Effector memory CD8-positive, alpha-beta T cell (primary cell): Measurements from ENCODE around the gene NUTM2F.
A peak's percentile ranks its signal among the peaks of the same experiment; 100 is the strongest.
"Not testable (repeated sequence)": the region's sequence is repeated elsewhere in the genome, so short reads cannot be mapped to it uniquely, and the experiment has no call there.

Source experiments
- ATAC-seq: fragments of 150-1000 bp; cut with Tn5 transposase; replicated peaks from 2 replicates; pipeline ENCODE4 v1.10.0; 2021; ENCODE audit warnings: mild to moderate bottlenecking, moderate library complexity
- DNase-seq, 3 experiments: peaks; one replicate each; pipeline ENCODE4 v3.0.0; 2021
- H3K27ac Mint-ChIP-seq, 2 donors: one replicate each; pipeline ENCODE4 v1.8.0; 2022; ENCODE audit warnings: mild to moderate bottlenecking in 2 of 2, mixed read lengths in 2 of 2, moderate library complexity in 2 of 2
- H3K27me3 Mint-ChIP-seq, 2 donors: one replicate each; pipeline ENCODE4 v1.8.0; 2022; ENCODE audit warnings: mixed read lengths in 2 of 2
- H3K36me3 Mint-ChIP-seq: one replicate; pipeline ENCODE4 v1.8.0; 2022; ENCODE audit warnings: mild to moderate bottlenecking, moderate library complexity, mixed read lengths; ENCODE audit not compliant: insufficient read depth
- H3K4me1 Mint-ChIP-seq, 2 donors: one replicate each; pipeline ENCODE4 v1.8.0; 2022; ENCODE audit warnings: low read depth in 2 of 2, mixed read lengths in 2 of 2
- H3K4me3 Mint-ChIP-seq, 2 donors: one replicate each; pipeline ENCODE4 v1.8.0; 2022; ENCODE audit warnings: mild to moderate bottlenecking in 2 of 2, mixed read lengths in 2 of 2, moderate library complexity in 2 of 2
- H3K9me3 Mint-ChIP-seq, 2 donors: one replicate each; pipeline ENCODE4 v1.8.0; 2022; ENCODE audit warnings: mixed read lengths in 2 of 2

The NUTM2F gene

GRCh38 chr9:94339657-94340056, 11.2 kb upstream of the NUTM2F start:
- ATAC-seq, H3K36me3 Mint-ChIP-seq, DNase-seq, H3K9me3 Mint-ChIP-seq, H3K4me3 Mint-ChIP-seq, H3K27me3 Mint-ChIP-seq, H3K4me1 Mint-ChIP-seq, H3K27ac Mint-ChIP-seq: not testable (repeated sequence)

GRCh38 chr9:94338723-94339122, 10.3 kb upstream of the NUTM2F start:
- H3K27ac Mint-ChIP-seq, H3K9me3 Mint-ChIP-seq, H3K36me3 Mint-ChIP-seq, H3K4me1 Mint-ChIP-seq, DNase-seq, H3K4me3 Mint-ChIP-seq, H3K27me3 Mint-ChIP-seq, ATAC-seq: not testable (repeated sequence)

- not testable (repeated sequence) for H3K36me3 Mint-ChIP-seq
Measured at GRCh38 chr9:94336445-94336844, 8.0 kb upstream of the NUTM2F start.

GRCh38 chr9:94325583-94325982, 2.9 kb downstream of the NUTM2F start:
- H3K27me3 Mint-ChIP-seq: peaks cover 11 to 17% of the 10 kb centered on the region in 2 donors
- not testable (repeated sequence) for H3K4me3 Mint-ChIP-seq, H3K27ac Mint-ChIP-seq, DNase-seq, H3K9me3 Mint-ChIP-seq, H3K4me1 Mint-ChIP-seq, ATAC-seq, H3K36me3 Mint-ChIP-seq

More at GRCh38 chr9:94336445-94336844, 8.0 kb upstream of the NUTM2F start:
- DNase-seq, H3K27ac Mint-ChIP-seq, H3K4me3 Mint-ChIP-seq, ATAC-seq, H3K4me1 Mint-ChIP-seq, H3K27me3 Mint-ChIP-seq, H3K9me3 Mint-ChIP-seq: not testable (repeated sequence)

- H3K9me3 Mint-ChIP-seq, DNase-seq, H3K4me1 Mint-ChIP-seq, ATAC-seq, H3K36me3 Mint-ChIP-seq, H3K4me3 Mint-ChIP-seq, H3K27ac Mint-ChIP-seq: not testable (repeated sequence)
- peaks cover 9 to 23% of the 10 kb centered on the region in 2 donors for H3K27me3 Mint-ChIP-seq
Measured at GRCh38 chr9:94323153-94323798, 5.2 kb downstream of the NUTM2F start.

- not testable (repeated sequence) for ATAC-seq, H3K27ac Mint-ChIP-seq, H3K9me3 Mint-ChIP-seq, H3K4me3 Mint-ChIP-seq, H3K4me1 Mint-ChIP-seq, DNase-seq, H3K36me3 Mint-ChIP-seq
- H3K27me3 Mint-ChIP-seq: peaks cover 6 to 18% of the 10 kb centered on the region in 2 donors
Measured at GRCh38 chr9:94322342-94322940, 6.0 kb downstream of the NUTM2F start.

- not testable (repeated sequence) for ATAC-seq, H3K4me3 Mint-ChIP-seq, H3K9me3 Mint-ChIP-seq, DNase-seq, H3K27ac Mint-ChIP-seq, H3K36me3 Mint-ChIP-seq, H3K4me1 Mint-ChIP-seq
- H3K27me3 Mint-ChIP-seq: peaks cover 6 to 18% of the 10 kb centered on the region in 2 donors
Measured at GRCh38 chr9:94317949-94318657, 10.3 kb downstream of the NUTM2F start.

GRCh38 chr9:94316236-94316635, 12.2 kb downstream of the NUTM2F start:
- not testable (repeated sequence) for H3K4me1 Mint-ChIP-seq, H3K27me3 Mint-ChIP-seq, H3K9me3 Mint-ChIP-seq, H3K36me3 Mint-ChIP-seq, DNase-seq, H3K27ac Mint-ChIP-seq
- peak overlapping the region in 1 of 2 donors; percentile 23 for H3K4me3 Mint-ChIP-seq
- ATAC-seq: peak; percentile 94

- H3K4me1 Mint-ChIP-seq, H3K9me3 Mint-ChIP-seq, H3K36me3 Mint-ChIP-seq, H3K4me3 Mint-ChIP-seq, H3K27ac Mint-ChIP-seq, H3K27me3 Mint-ChIP-seq, DNase-seq, ATAC-seq: not testable (repeated sequence)
Measured at GRCh38 chr9:94315034-94315984, 13.1 kb downstream of the NUTM2F start.

GRCh38 chr9:94303321-94303720, 25.1 kb downstream of the NUTM2F start:
- H3K27me3 Mint-ChIP-seq: no peaks in the 10 kb centered on the region
- DNase-seq (no peak), ATAC-seq (no peak)
- H3K27ac Mint-ChIP-seq: no peak overlapping the region
- H3K9me3 Mint-ChIP-seq: no peaks in the 10 kb centered on the region
- H3K36me3 Mint-ChIP-seq: no peaks in the 10 kb centered on the region
- no peaks in the 10 kb centered on the region for H3K4me1 Mint-ChIP-seq
- no peak overlapping the region for H3K4me3 Mint-ChIP-seq

- no peaks in the 10 kb centered on the region for H3K4me1 Mint-ChIP-seq
- no peaks in the 10 kb centered on the region for H3K36me3 Mint-ChIP-seq
- no peak for ATAC-seq
Measured at GRCh38 chr9:94302426-94302825, 26.0 kb downstream of the NUTM2F start.

GRCh38 chr9:94301583-94301982, 26.9 kb downstream of the NUTM2F start:
- ATAC-seq (no peak), DNase-seq (no peak)
- Mint-ChIP-seq H3K4me1 (no peaks in the 10 kb centered on the region), H3K4me3 (no peak overlapping the region), H3K9me3 (no peaks in the 10 kb centered on the region), H3K36me3 (no peaks in the 10 kb centered on the region), H3K27ac (peak overlapping the region in 1 of 2 donors; percentile 44), H3K27me3 (no peaks in the 10 kb centered on the region)

More at GRCh38 chr9:94302426-94302825, 26.0 kb downstream of the NUTM2F start:
- Mint-ChIP-seq H3K27ac (no peak overlapping the region), H3K9me3 (no peaks in the 10 kb centered on the region), H3K4me3 (no peak overlapping the region), H3K27me3 (no peaks in the 10 kb centered on the region)
- DNase-seq: no peak
